IMR-90 (cell line): Measurements from ENCODE around the gene AXIN1. TPM values are rescaled to one million over a fixed set of nuclear protein-coding genes. Genes with fewer than 3 reads are reported as not detected.

Experiments used
- ATAC-seq: fragments of 200-7000 bp; cut with Tn5 transposase; 2 replicates; pipeline ENCODE4 v1.9.1; 2020; ENCODE audit warnings: low read depth, mild to moderate bottlenecking, moderate library complexity
- BruUV-seq: library from RNA; stranded (reverse); fragments of 400-500 nt; replicated peaks from 2 replicates; lab custom pipeline; 2021; lab: Mats Ljungman, UMichigan
- CTCF ChIA-PET: fragments of 300-600 bp; formaldehyde crosslinking; extraction: SDS; loops from one replicate; lab custom pipeline; 2021; ENCODE audit warnings: antibody characterized with exemption; lab: Yijun Ruan, JAX
- POLR2A ChIA-PET: fragments of 300-600 bp; sonication (Branson Sonifier 250); formaldehyde crosslinking; loops from one replicate; lab custom pipeline; 2022; ENCODE audit warnings: antibody characterized with exemption; ENCODE audit not compliant: unreplicated experiment; lab: Charles Lee
- DNase-seq: peaks from one replicate; pipeline ENCODE4 v3.0.0; 2013
- H2AFZ ChIP-seq: replicated peaks from 2 replicates; pipeline ENCODE3; 2013; ENCODE audit warnings: low read length, mild to moderate bottlenecking; ENCODE audit not compliant: poor library complexity
- H2AK5ac ChIP-seq: 2 replicates; pipeline ENCODE4 v1.6.1; 2013; ENCODE audit warnings: low read depth, low read length, inconsistent platforms
- H2AK9ac ChIP-seq: replicated peaks from 2 replicates; pipeline ENCODE3; 2013; ENCODE audit warnings: mild to moderate bottlenecking, low read depth, low read length, moderate library complexity; ENCODE audit not compliant: poor library complexity
- H2BK120ac ChIP-seq: 2 replicates; pipeline ENCODE4 v1.6.1; 2013; ENCODE audit warnings: low read depth, low read length, inconsistent platforms
- H2BK15ac ChIP-seq: 3 replicates; pipeline ENCODE4 v1.6.1; 2013; ENCODE audit warnings: low read depth, low read length, inconsistent platforms
- H2BK20ac ChIP-seq: 2 replicates; pipeline ENCODE4 v1.6.1; 2013; ENCODE audit warnings: low read depth, mild to moderate bottlenecking, inconsistent platforms, low read length, moderate library complexity
- H2BK5ac ChIP-seq: 2 replicates; pipeline ENCODE4 v1.6.1; 2013; ENCODE audit warnings: mild to moderate bottlenecking, low read depth, low read length, inconsistent platforms; ENCODE audit not compliant: poor library complexity, severe bottlenecking
- H3K14ac ChIP-seq: replicated peaks from 2 replicates; pipeline ENCODE4 v1.6.1; 2013; ENCODE audit warnings: low read depth, low read length, inconsistent platforms
- H3K18ac ChIP-seq: 2 replicates; pipeline ENCODE4 v1.6.1; 2013; ENCODE audit warnings: low read depth, low read length, control low read depth
- H3K23ac ChIP-seq: 2 replicates; pipeline ENCODE4 v1.6.1; 2013; ENCODE audit warnings: low read depth, low read length, inconsistent platforms
- H3K27ac ChIP-seq: 2 replicates; pipeline ENCODE4 v1.5.1; 2013; ENCODE audit warnings: mild to moderate bottlenecking, control low read depth, low read length; ENCODE audit not compliant: insufficient read depth
- H3K27me3 ChIP-seq: 2 replicates; pipeline ENCODE4 v1.6.1; 2013; ENCODE audit warnings: low read length; ENCODE audit not compliant: control insufficient read depth, insufficient read depth
- H3K36me3 ChIP-seq: 2 replicates; pipeline ENCODE4 v1.6.1; 2013; ENCODE audit warnings: low read length, mixed read lengths; ENCODE audit not compliant: control insufficient read depth, insufficient read depth
- H3K4ac ChIP-seq: 2 replicates; pipeline ENCODE4 v1.6.1; 2013; ENCODE audit warnings: low read depth, low read length, inconsistent platforms
- H3K4me1 ChIP-seq: 2 replicates; pipeline ENCODE4 v1.6.1; 2013; ENCODE audit warnings: low read length, mixed read lengths; ENCODE audit not compliant: control insufficient read depth, insufficient read depth
- H3K4me2 ChIP-seq: 2 replicates; pipeline ENCODE4 v1.6.1; 2013; ENCODE audit warnings: low read depth, mild to moderate bottlenecking, control low read depth, low read length, moderate library complexity
- H3K4me3 ChIP-seq: 2 replicates; pipeline ENCODE4 v1.5.1; 2013; ENCODE audit warnings: low read depth, mild to moderate bottlenecking, control low read depth, low read length, moderate library complexity; ENCODE audit not compliant: insufficient read depth
- H3K56ac ChIP-seq: 2 replicates; pipeline ENCODE4 v1.6.1; 2013; ENCODE audit warnings: low read length, inconsistent platforms; ENCODE audit not compliant: insufficient read depth; ENCODE audit errors: extremely low read depth
- H3K79me1 ChIP-seq, 2 experiments: 2 replicates each; pipeline ENCODE4 v1.6.1; 2013; ENCODE audit warnings: low read length in 2 of 2, inconsistent platforms in 1 of 2, low read depth in 1 of 2
- H3K9ac ChIP-seq: 2 replicates; pipeline ENCODE4 v1.6.1; 2013; ENCODE audit warnings: low read depth, low read length, control low read depth
- H3K9me1 ChIP-seq: 2 replicates; pipeline ENCODE4 v1.6.1; 2013; ENCODE audit warnings: low read length, inconsistent platforms; ENCODE audit not compliant: insufficient read depth
- H3K9me3 ChIP-seq: 2 replicates; pipeline ENCODE4 v1.6.1; 2013; ENCODE audit warnings: low read length; ENCODE audit not compliant: control insufficient read depth, insufficient read depth
- H4K20me1 ChIP-seq: 2 replicates; pipeline ENCODE4 v1.6.1; 2013; ENCODE audit warnings: low read length, inconsistent platforms; ENCODE audit not compliant: insufficient read depth
- H4K5ac ChIP-seq: 2 replicates; pipeline ENCODE4 v1.6.1; 2013; ENCODE audit warnings: mild to moderate bottlenecking, low read depth, low read length, control low read depth
- H4K8ac ChIP-seq, 2 experiments: 2 replicates each; pipeline ENCODE4 v1.6.1; 2013; ENCODE audit warnings: low read depth in 2 of 2, low read length in 2 of 2, control low read depth in 1 of 2, inconsistent platforms in 1 of 2
- H4K91ac ChIP-seq: 2 replicates; pipeline ENCODE4 v1.6.1; 2013; ENCODE audit warnings: low read depth, low read length, inconsistent platforms; ENCODE audit not compliant: insufficient read depth
- BHLHE40 ChIP-seq: fragments of 150-350 bp; IDR thresholded peaks from 2 replicates; pipeline ENCODE4 v1.6.1; 2016; ENCODE audit warnings: mild to moderate bottlenecking, low read depth, low read length
- CEBPB ChIP-seq: IDR thresholded peaks from 2 replicates; pipeline ENCODE4 v1.6.1; 2012; ENCODE audit warnings: low read depth, low read length, improper control_type of control experiment
- FOS ChIP-seq: fragments of 150-350 bp; IDR thresholded peaks from 2 replicates; pipeline ENCODE4 v1.6.1; 2016; ENCODE audit warnings: low read depth, low read length
- MAFK ChIP-seq: IDR thresholded peaks from 2 replicates; pipeline ENCODE4 v1.6.1; 2012; ENCODE audit warnings: low read depth, low read length, improper control_type of control experiment
- MXI1 ChIP-seq: IDR thresholded peaks from 2 replicates; pipeline ENCODE4 v1.6.1; 2012; ENCODE audit warnings: low read depth, mild to moderate bottlenecking, low read length, moderate library complexity, borderline replicate concordance
- NFE2L2 ChIP-seq: fragments of 150-350 bp; IDR thresholded peaks from 2 replicates; pipeline ENCODE4 v1.6.1; 2016; ENCODE audit warnings: low read depth, mild to moderate bottlenecking, low read length
- RCOR1 ChIP-seq: IDR thresholded peaks from 2 replicates; pipeline ENCODE4 v1.6.1; 2012; ENCODE audit warnings: mild to moderate bottlenecking, low read length, improper control_type of control experiment; ENCODE audit not compliant: insufficient replicate concordance
- SMC3 ChIP-seq: fragments of 150-350 bp; IDR thresholded peaks from 2 replicates; pipeline ENCODE4 v1.6.1; 2016; ENCODE audit warnings: low read depth, mild to moderate bottlenecking, antibody characterized with exemption, low read length, moderate library complexity
- WGBS, 2 experiments: methylation state at CpG; one replicate each; pipeline versions ENCODE4 v1.1.5 to v1.1.7; 2013; ENCODE audit warnings: missing lambda C conversion rate in 2 of 2; ENCODE audit not compliant: insufficient read length in 1 of 2; ENCODE audit errors: extremely low coverage in 2 of 2; 5-methylcytosine and 5-hydroxymethylcytosine counted together
- dilution Hi-C: fragments of 300-500 bp; cut with HindIII; formaldehyde crosslinking; loops from one replicate; pipeline ENCODE4 v1.14.3; 2018; ENCODE audit warnings: low sequenced_read_pairs; ENCODE audit not compliant: unreplicated experiment
- in situ Hi-C: fragments of 300-500 bp; cut with MboI; formaldehyde crosslinking; loops from 3 replicates; pipeline ENCODE4 v1.14.3; 2019; ENCODE audit warnings: low sequenced_read_pairs, inconsistent platforms, mixed read lengths
- intact Hi-C: fragments of 100-400 bp; cut with micrococcal nuclease; formaldehyde crosslinking; loops from 2 replicates; pipeline ENCODE4 v1.10.0; 2022
- polyA plus RNA-seq, 3 experiments: library from polyadenylated mRNA; depleted of rRNA; stranded (reverse); fragments of >200 nt; gene quantifications; 2 replicates each; pipeline ENCODE4 v1.2.3, GENCODE V29; 2012; ENCODE audit warnings: low replicate concordance in 1 of 3
- total RNA-seq: library from RNA; depleted of rRNA; stranded (reverse); fragments of >200 nt; gene quantifications from 2 replicates; pipeline ENCODE4 v1.2.3, GENCODE V29; 2012
- TF ChIP-seq, protein P1 (sequence below): fragments of 150-350 bp; IDR thresholded peaks from 2 replicates; pipeline ENCODE4 v1.6.1; 2016; ENCODE audit warnings: low read depth, mild to moderate bottlenecking, low read length, moderate library complexity, borderline replicate concordance
- TF ChIP-seq, protein P2 (sequence below): fragments of 150-350 bp; IDR thresholded peaks from 2 replicates; pipeline ENCODE4 v1.6.1; 2017; ENCODE audit warnings: mild to moderate bottlenecking, antibody characterized with exemption, low read length, low read depth

The AXIN1 gene
- total and polyA plus RNA-seq, 2 of the 4 experiments (the other 2 are of a cell fraction), result 10.9 to 14.2 TPM

- POLR2A ChIA-PET, result no interaction called here
- no peak for DNase-seq
- no peak overlapping the region for H3K4me2 ChIP-seq
Measured at GRCh38 chr16:287298-287811, 65.2 kb downstream of the AXIN1 start.

More at GRCh38 chr16:287298-287811, 65.2 kb downstream of the AXIN1 start:
- 93% methylated on average over 9 of the region's 16 CpGs; no CpG with 5 or more reads in 1 of the 2 experiments for WGBS, 2 experiments
- H2AFZ ChIP-seq, result no peak overlapping the region
- TF ChIP-seq BHLHE40 (no peak), RCOR1 (no peak), MAFK (no peak), MXI1 (no peak), SMC3 (no peak), CEBPB (no peak), NFE2L2 (no peak), FOS (no peak)
- TF ChIP-seq, protein P1, sequence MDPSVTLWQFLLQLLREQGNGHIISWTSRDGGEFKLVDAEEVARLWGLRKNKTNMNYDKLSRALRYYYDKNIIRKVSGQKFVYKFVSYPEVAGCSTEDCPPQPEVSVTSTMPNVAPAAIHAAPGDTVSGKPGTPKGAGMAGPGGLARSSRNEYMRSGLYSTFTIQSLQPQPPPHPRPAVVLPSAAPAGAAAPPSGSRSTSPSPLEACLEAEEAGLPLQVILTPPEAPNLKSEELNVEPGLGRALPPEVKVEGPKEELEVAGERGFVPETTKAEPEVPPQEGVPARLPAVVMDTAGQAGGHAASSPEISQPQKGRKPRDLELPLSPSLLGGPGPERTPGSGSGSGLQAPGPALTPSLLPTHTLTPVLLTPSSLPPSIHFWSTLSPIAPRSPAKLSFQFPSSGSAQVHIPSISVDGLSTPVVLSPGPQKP, result no peak
- TF ChIP-seq, protein P2, sequence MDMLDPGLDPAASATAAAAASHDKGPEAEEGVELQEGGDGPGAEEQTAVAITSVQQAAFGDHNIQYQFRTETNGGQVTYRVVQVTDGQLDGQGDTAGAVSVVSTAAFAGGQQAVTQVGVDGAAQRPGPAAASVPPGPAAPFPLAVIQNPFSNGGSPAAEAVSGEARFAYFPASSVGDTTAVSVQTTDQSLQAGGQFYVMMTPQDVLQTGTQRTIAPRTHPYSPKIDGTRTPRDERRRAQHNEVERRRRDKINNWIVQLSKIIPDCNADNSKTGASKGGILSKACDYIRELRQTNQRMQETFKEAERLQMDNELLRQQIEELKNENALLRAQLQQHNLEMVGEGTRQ, result no peak
- no peak overlapping the region for H3K9ac ChIP-seq
- dilution Hi-C loops (no loop called here), in situ Hi-C loops (no loop called here), intact Hi-C loops (no loop called here)
- no peaks in the 10 kb centered on the region for H3K4me1 ChIP-seq
- H4K20me1 ChIP-seq, result no peaks in the 10 kb centered on the region
- no peak overlapping the region for H3K4ac ChIP-seq
- H3K56ac ChIP-seq, result no peak overlapping the region
- no peak overlapping the region for H4K8ac ChIP-seq
- no peak overlapping the region for H2BK20ac ChIP-seq
- H2AK5ac ChIP-seq, result no peak overlapping the region
- H4K91ac ChIP-seq, result no peak overlapping the region
- no peak overlapping the region for H2BK15ac ChIP-seq
- no peak overlapping the region for H3K18ac ChIP-seq
- no TSS peak for BruUV-seq
- H2AK9ac ChIP-seq, result no peak overlapping the region
- CTCF ChIA-PET, result no interaction called here
- peaks cover 35% of the 10 kb centered on the region; the same call in 1 of the 2 replicates for H3K36me3 ChIP-seq
- H3K4me3 ChIP-seq, result no peak overlapping the region
- H3K79me1 ChIP-seq, result no peaks in the 10 kb centered on the region
- H2BK5ac ChIP-seq, result no peak overlapping the region
- no peak overlapping the region for H4K5ac ChIP-seq
- no peaks in the 10 kb centered on the region for H3K9me1 ChIP-seq
- no peaks in the 10 kb centered on the region; the same call in 1 of the 2 replicates for H3K27me3 ChIP-seq
- ATAC-seq, result no peak
- no peak overlapping the region for H3K23ac ChIP-seq
- no peak overlapping the region for H3K14ac ChIP-seq
- no peak overlapping the region for H2BK120ac ChIP-seq
- H3K9me3 ChIP-seq, result no peaks in the 10 kb centered on the region
- H3K27ac ChIP-seq, result no peak overlapping the region
